ENCODE data around the gene MAP3K2.

DNA sequence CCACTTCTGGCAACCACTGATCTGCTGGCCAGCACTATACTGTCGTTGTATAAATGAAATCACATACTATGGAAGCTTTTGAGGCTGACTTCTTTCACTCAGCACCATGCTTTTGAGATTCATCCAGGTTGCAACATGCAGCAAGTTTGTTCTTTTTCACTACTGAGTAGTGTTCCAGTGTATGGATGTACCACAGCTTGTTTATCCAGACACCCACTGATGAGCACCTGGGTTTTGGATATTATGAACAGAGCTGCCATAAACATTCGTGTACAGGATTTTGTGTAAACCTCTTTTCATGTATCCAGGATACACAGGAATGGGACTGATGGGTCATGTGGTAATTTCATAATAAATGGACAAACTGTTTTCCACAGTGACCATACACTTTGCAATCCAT is 104.5 kb downstream of the MAP3K2 start:
- TF ChIP-seq, protein P1, sequence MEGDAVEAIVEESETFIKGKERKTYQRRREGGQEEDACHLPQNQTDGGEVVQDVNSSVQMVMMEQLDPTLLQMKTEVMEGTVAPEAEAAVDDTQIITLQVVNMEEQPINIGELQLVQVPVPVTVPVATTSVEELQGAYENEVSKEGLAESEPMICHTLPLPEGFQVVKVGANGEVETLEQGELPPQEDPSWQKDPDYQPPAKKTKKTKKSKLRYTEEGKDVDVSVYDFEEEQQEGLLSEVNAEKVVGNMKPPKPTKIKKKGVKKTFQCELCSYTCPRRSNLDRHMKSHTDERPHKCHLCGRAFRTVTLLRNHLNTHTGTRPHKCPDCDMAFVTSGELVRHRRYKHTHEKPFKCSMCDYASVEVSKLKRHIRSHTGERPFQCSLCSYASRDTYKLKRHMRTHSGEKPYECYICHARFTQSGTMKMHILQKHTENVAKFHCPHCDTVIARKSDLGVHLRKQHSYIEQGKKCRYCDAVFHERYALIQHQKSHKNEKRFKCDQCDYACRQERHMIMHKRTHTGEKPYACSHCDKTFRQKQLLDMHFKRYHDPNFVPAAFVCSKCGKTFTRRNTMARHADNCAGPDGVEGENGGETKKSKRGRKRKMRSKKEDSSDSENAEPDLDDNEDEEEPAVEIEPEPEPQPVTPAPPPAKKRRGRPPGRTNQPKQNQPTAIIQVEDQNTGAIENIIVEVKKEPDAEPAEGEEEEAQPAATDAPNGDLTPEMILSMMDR (IDR thresholded peaks at IDR 0.05), result no peak
- no peak for TF ChIP-seq POLR2A (IDR thresholded peaks at IDR 0.05)
